Keratinocyte (primary cell): ENCODE measurements around the gene CCDC116.

Experiments
- CTCF ChIP-seq, 3 experiments: IDR thresholded peaks in 1 of 3; conservative IDR thresholded peaks in 1 of 3; optimal IDR thresholded peaks in 1 of 3; 2 replicates in 2 of 3; 3 replicates in 1 of 3; pipeline versions ENCODE3 to v1.5.1; 2011; ENCODE audit warnings: low read length in 3 of 3, mild to moderate bottlenecking in 3 of 3, moderate library complexity in 2 of 3, control low read depth in 1 of 3, inconsistent platforms in 1 of 3; ENCODE audit not compliant: insufficient read depth in 2 of 3; ENCODE audit errors: extremely low read depth in 1 of 3
- EZH2 ChIP-seq: IDR thresholded peaks from one replicate; pipeline ENCODE4 v1.6.1; 2012; ENCODE audit warnings: inconsistent platforms, mild to moderate bottlenecking, low read length, moderate library complexity

- TF ChIP-seq EZH2 = no peak
- no peak for TF ChIP-seq CTCF (optimal IDR thresholded peaks at IDR 0.05 in 1 of 3, IDR thresholded peaks at IDR 0.05 in 1 of 3, conservative IDR thresholded peaks at IDR 0.05 in 1 of 3; ENCODE audit: extremely low read depth in 1 of 3, insufficient read depth in 2 of 3, low read length in 3 of 3)
Measured at GRCh38 chr22:21635771-21636510, 3.4 kb downstream of the CCDC116 start.
